ENCODE results near the gene PSMD13.
"Not testable (repeated sequence)": the region's sequence is repeated elsewhere in the genome, so short reads cannot be mapped to it uniquely, and the experiment has no call there.

PSMD13 gene

GRCh38 chr11:259413-259812 lies 22.6 kb downstream of the PSMD13 start:
- no peak overlapping the region for H3K4me3 ChIP-seq (ENCODE audit: low read depth, low read length)
- no peak for DNase-seq (ENCODE audit: low read depth)
- TF ChIP-seq CTCF (IDR thresholded peaks at IDR 0.05; ENCODE audit: control insufficient read depth, extremely low read depth, insufficient read depth) = no peak

GRCh38 chr11:261624-262023 lies 24.8 kb downstream of the PSMD13 start:
- no peak for TF ChIP-seq CTCF (IDR thresholded peaks at IDR 0.05; ENCODE audit: control insufficient read depth, extremely low read depth, insufficient read depth)
- DNase-seq (ENCODE audit: low read depth) = no peak
- H3K4me3 ChIP-seq (ENCODE audit: low read depth, low read length) = no peak overlapping the region

GRCh38 chr11:266676-267439 lies 30.1 kb downstream of the PSMD13 start:
- TF ChIP-seq CTCF (IDR thresholded peaks at IDR 0.05; ENCODE audit: control insufficient read depth, extremely low read depth, insufficient read depth) = no peak

GRCh38 chr11:267491-267994 lies 30.8 kb downstream of the PSMD13 start:
- no peak overlapping the region for H3K4me3 ChIP-seq (ENCODE audit: low read depth, low read length)
- no peak for TF ChIP-seq CTCF (IDR thresholded peaks at IDR 0.05; ENCODE audit: control insufficient read depth, extremely low read depth, insufficient read depth)
- no peak for DNase-seq (ENCODE audit: low read depth)

More at GRCh38 chr11:266676-267439, 30.1 kb downstream of the PSMD13 start:
- DNase-seq (ENCODE audit: low read depth) = no peak
- H3K4me3 ChIP-seq (ENCODE audit: low read depth, low read length) = no peak overlapping the region

- H3K4me3 ChIP-seq (ENCODE audit: low read depth, low read length) = not testable (repeated sequence)
- TF ChIP-seq CTCF (IDR thresholded peaks at IDR 0.05; ENCODE audit: control insufficient read depth, extremely low read depth, insufficient read depth) = peak; percentile 32
- DNase-seq (ENCODE audit: low read depth) = peak; percentile 51
These were observed 32.0 kb downstream of the PSMD13 start for GRCh38 chr11:268716-269145.

GRCh38 chr11:269146-269890 lies 32.5 kb downstream of the PSMD13 start:
- no peak overlapping the region for H3K4me3 ChIP-seq (ENCODE audit: low read depth, low read length)
- no peak for TF ChIP-seq CTCF (IDR thresholded peaks at IDR 0.05; ENCODE audit: control insufficient read depth, extremely low read depth, insufficient read depth)
- no peak for DNase-seq (ENCODE audit: low read depth)

Measured in LNCaP clone FGC (cell line).